Neural cell (in vitro differentiated cells): ENCODE results near the gene CASP9.

ENCODE experiments used
- CTCF ChIP-seq: fragments of 450-650 bp; IDR thresholded peaks from 2 replicates; pipeline ENCODE4 v1.5.1; 2014; ENCODE audit warnings: antibody characterized with exemption, mild to moderate bottlenecking, moderate library complexity; ENCODE audit not compliant: poor library complexity, severe bottlenecking
- EP300 ChIP-seq: fragments of 450-650 bp; conservative IDR thresholded peaks from 2 replicates; pipeline ENCODE4 v1.6.1; 2014; ENCODE audit warnings: antibody characterized with exemption, mild to moderate bottlenecking, moderate library complexity; ENCODE audit not compliant: poor library complexity, severe bottlenecking
- EZH2 ChIP-seq: fragments of 200-600, 300-800 bp; shearing (Covaris generic), sonication (generic); IDR thresholded peaks from 2 replicates; pipeline ENCODE4 v1.6.1; 2014; ENCODE audit warnings: antibody characterized with exemption, low read length, borderline replicate concordance, mild to moderate bottlenecking; ENCODE audit not compliant: insufficient read depth, poor library complexity, severe bottlenecking
- POLR2AphosphoS5 ChIP-seq: IDR thresholded peaks from 2 replicates; pipeline ENCODE4 v1.6.1; 2012
- RAD21 ChIP-seq: fragments of 450-650 bp; conservative IDR thresholded peaks from 2 replicates; pipeline ENCODE4 v1.6.1; 2014; ENCODE audit warnings: antibody characterized with exemption, mild to moderate bottlenecking, moderate library complexity
- REST ChIP-seq: IDR thresholded peaks from 2 replicates; pipeline ENCODE4 v1.6.1; 2012; ENCODE audit warnings: borderline replicate concordance

DNA sequence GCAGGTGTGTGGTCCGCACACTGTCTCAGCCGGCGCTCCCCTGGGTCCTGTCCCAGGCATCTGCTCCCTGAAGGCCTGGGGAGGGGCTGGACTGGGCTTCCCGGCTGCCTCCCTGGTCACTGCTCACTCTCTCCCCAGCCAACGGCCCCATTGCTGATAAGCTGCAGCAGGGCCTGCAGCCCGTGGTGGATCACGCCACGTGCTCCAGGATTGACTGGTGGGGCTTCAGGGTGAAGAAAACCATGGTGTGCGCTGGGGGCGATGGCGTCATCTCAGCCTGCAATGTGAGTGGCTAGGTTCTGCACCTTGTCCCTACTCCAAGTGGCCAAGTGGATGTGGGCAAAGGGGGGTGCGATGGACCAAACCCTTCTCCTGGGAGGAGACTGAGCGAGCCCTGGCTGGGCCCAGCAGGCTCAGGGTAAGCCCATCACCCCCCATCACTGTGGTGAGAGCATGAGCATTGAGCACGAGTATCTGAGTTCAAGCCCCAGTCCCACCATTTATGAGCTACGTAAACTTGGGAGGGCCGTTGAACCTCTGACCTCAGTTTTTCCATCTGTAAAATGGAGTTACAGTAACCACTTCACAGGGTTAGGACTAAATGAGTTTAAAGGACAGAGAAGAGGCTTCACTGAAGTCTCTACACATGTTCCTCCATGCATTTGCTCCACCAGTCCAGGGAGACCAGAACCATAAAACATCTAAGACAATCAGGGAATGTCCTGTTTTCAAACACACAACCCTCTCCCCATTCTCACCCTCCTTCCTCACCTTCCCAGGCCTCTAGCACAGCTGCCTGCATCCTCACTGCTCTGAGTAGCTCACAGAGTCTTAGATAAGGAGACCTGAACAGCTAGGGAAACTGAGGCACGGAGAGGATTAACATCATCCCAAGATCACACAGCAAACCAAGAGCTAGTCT, 79.3 kb downstream of the CASP9 start:
- TF ChIP-seq EP300: no peak
- no peak for TF ChIP-seq CTCF
- no peak for TF ChIP-seq EZH2
- no peak for TF ChIP-seq POLR2AphosphoS5
- no peak for TF ChIP-seq REST
- no peak for TF ChIP-seq RAD21
